GM12872 (cell line): ENCODE results near the gene UVRAG.

Experiments used
- CTCF ChIP-seq: IDR thresholded peaks from 3 replicates; pipeline ENCODE4 v1.5.1; 2011; ENCODE audit warnings: low read depth, mild to moderate bottlenecking, low read length, moderate library complexity; ENCODE audit not compliant: insufficient read depth

The UVRAG gene

GRCh38 chr11:76076749-76077148, 261.7 kb downstream of the UVRAG start:
- TF ChIP-seq CTCF: no peak

GRCh38 chr11:76077575-76078150, 262.7 kb downstream of the UVRAG start:
- no peak for TF ChIP-seq CTCF

GRCh38 chr11:76083563-76084451, 268.8 kb downstream of the UVRAG start:
- TF ChIP-seq CTCF: no peak

GRCh38 chr11:76085270-76085669, 270.3 kb downstream of the UVRAG start:
- no peak for TF ChIP-seq CTCF

- TF ChIP-seq CTCF: no peak
Observed at GRCh38 chr11:76086743-76087635, 272.0 kb downstream of the UVRAG start.

GRCh38 chr11:76087749-76088148, 272.7 kb downstream of the UVRAG start:
- TF ChIP-seq CTCF: no peak

GRCh38 chr11:76088511-76088910, 273.5 kb downstream of the UVRAG start:
- TF ChIP-seq CTCF: no peak
